ENCODE measurements around the gene IL16.

- no peak for TF ChIP-seq CTCF (IDR thresholded peaks at IDR 0.05; ENCODE audit: low read depth, low read length, missing input control)
- TF ChIP-seq EGR1 (IDR thresholded peaks at IDR 0.05; ENCODE audit: low read depth in 2 of 2) = no peak
- peak; percentile 98 for TF ChIP-seq REST (IDR thresholded peaks at IDR 0.05)
- no peak for TF ChIP-seq ZBTB33 (IDR thresholded peaks at IDR 0.05)
- TF ChIP-seq YY1 (IDR thresholded peaks at IDR 0.05) = peak; percentile 25
- no peak for TF ChIP-seq RAD21 (IDR thresholded peaks at IDR 0.05)
- peak; percentile 82 for TF ChIP-seq MAX (IDR thresholded peaks at IDR 0.05)
- TF ChIP-seq TAF1 (conservative IDR thresholded peaks at IDR 0.05) = no peak
- peak; percentile 14 for TF ChIP-seq SP1 (IDR thresholded peaks at IDR 0.05)
- no peak for TF ChIP-seq GABPA (IDR thresholded peaks at IDR 0.05 in 1 of 2, conservative IDR thresholded peaks at IDR 0.05 in 1 of 2)
- no peak for TF ChIP-seq ATF3 (IDR thresholded peaks at IDR 0.05)
Observed at GRCh38 chr15:81301815-81302399, 105.2 kb downstream of the IL16 start.

All from liver (tissue), 3 donors.